Mesothelial cell of epicardium (in vitro differentiated cells): ENCODE measurements around the gene XRCC3. TPM values are rescaled to one million over a fixed set of nuclear protein-coding genes. Genes with fewer than 3 reads are reported as not detected.

Experiments used
- DNase-seq, 2 experiments: peaks; one replicate each; pipeline ENCODE4 v3.0.0; 2021; ENCODE audit warnings: low spot score in 2 of 2; ENCODE audit not compliant: unreplicated experiment in 2 of 2
- H3K27ac Mint-ChIP-seq: 2 replicates; pipeline ENCODE4 v1.8.0; 2021; ENCODE audit warnings: mixed read lengths
- H3K27me3 Mint-ChIP-seq: 2 replicates; pipeline ENCODE4 v1.8.0; 2021; ENCODE audit warnings: low read depth, mixed read lengths
- H3K36me3 Mint-ChIP-seq: 2 replicates; pipeline ENCODE4 v1.8.0; 2021; ENCODE audit warnings: mixed read lengths
- H3K4me1 Mint-ChIP-seq: 2 replicates; pipeline ENCODE4 v1.8.0; 2021; ENCODE audit warnings: mixed read lengths
- H3K4me3 Mint-ChIP-seq: 2 replicates; pipeline ENCODE4 v1.8.0; 2021; ENCODE audit warnings: mild to moderate bottlenecking, moderate library complexity, mixed read lengths
- H3K9me3 Mint-ChIP-seq: 2 replicates; pipeline ENCODE4 v1.8.0; 2021; ENCODE audit warnings: mixed read lengths
- total RNA-seq: library from RNA; stranded (reverse); gene quantifications from 3 replicates; pipeline ENCODE4 v1.2.1, GENCODE V29; 2021
- TF ChIP-seq, protein P1 (sequence below): fragments of 200-600 bp; sonication (generic); IDR thresholded peaks from one replicate; pipeline ENCODE4 v1.5.0; 2021; ENCODE audit warnings: antibody characterized with exemption; ENCODE audit not compliant: unreplicated experiment

Gene XRCC3
- total RNA-seq, 1 donor from 2014 or later, result 19.7 TPM

DNA sequence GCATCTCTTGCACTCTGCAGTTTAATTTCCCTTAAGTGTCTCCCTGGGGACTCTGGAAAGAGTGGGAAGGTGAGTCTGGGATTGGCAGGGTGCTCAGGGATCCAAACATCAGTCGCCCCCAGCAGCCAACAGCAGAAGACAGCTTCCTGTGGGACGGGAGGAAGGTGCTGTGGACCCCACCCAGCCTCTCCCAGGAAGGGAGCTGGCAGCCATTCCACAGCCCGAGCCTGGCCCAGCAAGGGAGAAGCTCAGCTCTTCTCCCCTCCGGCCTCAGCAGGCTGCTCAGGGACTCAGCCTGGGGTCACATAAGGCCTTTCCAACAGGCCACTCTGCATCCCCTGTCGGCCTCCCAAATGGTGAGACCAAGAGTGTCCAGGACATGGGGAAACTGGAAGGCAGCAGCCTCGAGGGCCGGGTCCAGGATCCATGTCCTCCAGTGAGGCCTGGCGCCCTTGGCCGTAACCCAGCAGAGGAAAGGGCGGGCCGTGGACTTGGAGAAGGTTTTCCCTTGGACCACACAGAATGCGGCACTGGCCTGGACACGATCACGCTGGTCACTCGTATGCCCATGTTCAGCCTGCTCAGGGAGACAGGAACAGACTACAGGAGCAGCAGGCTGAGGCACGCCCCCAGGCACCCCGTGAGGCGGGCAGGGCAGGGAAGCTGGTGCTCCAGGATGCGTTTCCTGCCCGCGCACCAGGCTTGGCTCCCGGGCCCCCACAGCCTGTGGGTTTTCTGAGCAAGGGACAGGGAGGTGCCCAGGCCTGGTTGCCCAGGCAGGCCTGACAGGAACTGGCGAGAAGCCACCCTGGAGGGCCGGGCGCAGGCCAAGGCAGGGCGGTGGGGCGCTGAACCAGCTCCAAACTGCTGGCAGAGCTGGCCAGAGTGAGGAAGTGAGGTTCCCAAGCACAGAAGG is 3.5 kb downstream of the XRCC3 start:
- DNase-seq, result no peak
- Mint-ChIP-seq H3K4me3 (no peak overlapping the region), H3K36me3 (no peaks in the 10 kb centered on the region), H3K4me1 (peaks cover 10% of the 10 kb centered on the region), H3K27ac (no peak overlapping the region), H3K27me3 (peaks cover 2% of the 10 kb centered on the region), H3K9me3 (no peaks in the 10 kb centered on the region)
- TF ChIP-seq, protein P1, sequence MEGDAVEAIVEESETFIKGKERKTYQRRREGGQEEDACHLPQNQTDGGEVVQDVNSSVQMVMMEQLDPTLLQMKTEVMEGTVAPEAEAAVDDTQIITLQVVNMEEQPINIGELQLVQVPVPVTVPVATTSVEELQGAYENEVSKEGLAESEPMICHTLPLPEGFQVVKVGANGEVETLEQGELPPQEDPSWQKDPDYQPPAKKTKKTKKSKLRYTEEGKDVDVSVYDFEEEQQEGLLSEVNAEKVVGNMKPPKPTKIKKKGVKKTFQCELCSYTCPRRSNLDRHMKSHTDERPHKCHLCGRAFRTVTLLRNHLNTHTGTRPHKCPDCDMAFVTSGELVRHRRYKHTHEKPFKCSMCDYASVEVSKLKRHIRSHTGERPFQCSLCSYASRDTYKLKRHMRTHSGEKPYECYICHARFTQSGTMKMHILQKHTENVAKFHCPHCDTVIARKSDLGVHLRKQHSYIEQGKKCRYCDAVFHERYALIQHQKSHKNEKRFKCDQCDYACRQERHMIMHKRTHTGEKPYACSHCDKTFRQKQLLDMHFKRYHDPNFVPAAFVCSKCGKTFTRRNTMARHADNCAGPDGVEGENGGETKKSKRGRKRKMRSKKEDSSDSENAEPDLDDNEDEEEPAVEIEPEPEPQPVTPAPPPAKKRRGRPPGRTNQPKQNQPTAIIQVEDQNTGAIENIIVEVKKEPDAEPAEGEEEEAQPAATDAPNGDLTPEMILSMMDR, result no peak

GRCh38 chr14:103710771-103711377 is 4.4 kb downstream of the XRCC3 start:
- no peak overlapping the region for H3K4me3 Mint-ChIP-seq
- no peaks in the 10 kb centered on the region for H3K9me3 Mint-ChIP-seq
- peaks cover 8% of the 10 kb centered on the region for H3K4me1 Mint-ChIP-seq
- H3K27ac Mint-ChIP-seq, result no peak overlapping the region
- no peak for DNase-seq
- H3K36me3 Mint-ChIP-seq, result no peaks in the 10 kb centered on the region
- TF ChIP-seq, protein P1, result no peak
- H3K27me3 Mint-ChIP-seq, result peaks cover 2% of the 10 kb centered on the region

DNA sequence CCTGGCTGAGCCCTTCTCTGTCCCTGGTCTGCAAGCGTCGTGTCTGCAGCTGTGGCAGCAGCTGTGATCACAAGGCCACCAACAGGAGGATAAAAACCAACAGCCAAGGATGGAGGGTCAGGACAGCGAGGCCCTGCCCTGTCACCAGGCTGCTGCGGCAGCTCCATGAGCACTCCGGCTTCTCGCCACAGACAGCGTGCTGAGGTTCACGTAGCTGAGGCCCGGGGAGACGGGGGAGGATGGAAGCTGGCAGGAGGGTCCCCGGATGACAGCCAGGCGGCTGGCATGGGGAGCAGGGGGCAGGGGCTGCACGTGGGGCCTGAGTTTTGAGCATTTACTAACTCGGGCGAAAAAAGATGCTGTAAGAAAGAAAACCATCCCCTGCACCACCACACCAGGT is 5.4 kb downstream of the XRCC3 start:
- no peak for DNase-seq
- H3K27me3 Mint-ChIP-seq, result no peaks in the 10 kb centered on the region
- H3K9me3 Mint-ChIP-seq, result no peaks in the 10 kb centered on the region
- no peak overlapping the region for H3K4me3 Mint-ChIP-seq
- peaks cover 6% of the 10 kb centered on the region for H3K4me1 Mint-ChIP-seq
- no peak overlapping the region for H3K27ac Mint-ChIP-seq
- H3K36me3 Mint-ChIP-seq, result peaks cover 2% of the 10 kb centered on the region
- TF ChIP-seq, protein P1, result no peak

- Mint-ChIP-seq H3K4me3 (no peak overlapping the region), H3K9me3 (no peaks in the 10 kb centered on the region), H3K36me3 (peaks cover 4% of the 10 kb centered on the region), H3K27ac (no peak overlapping the region), H3K4me1 (peaks cover 1% of the 10 kb centered on the region), H3K27me3 (no peaks in the 10 kb centered on the region)
- no peak for DNase-seq
- TF ChIP-seq, protein P1, result no peak
These were observed 6.5 kb downstream of the XRCC3 start for GRCh38 chr14:103708750-103709187.

- no peak for DNase-seq
- H3K27ac Mint-ChIP-seq, result no peak overlapping the region
- no peaks in the 10 kb centered on the region for H3K27me3 Mint-ChIP-seq
- TF ChIP-seq, protein P1, result no peak
- no peaks in the 10 kb centered on the region for H3K4me1 Mint-ChIP-seq
- H3K36me3 Mint-ChIP-seq, result peaks cover 13% of the 10 kb centered on the region
- no peaks in the 10 kb centered on the region for H3K9me3 Mint-ChIP-seq
- no peak overlapping the region for H3K4me3 Mint-ChIP-seq
These were observed 7.7 kb downstream of the XRCC3 start for GRCh38 chr14:103707329-103708263.
